Activated T-cell treated with anti-CD3 and anti-CD28 coated beads, Interleukin-2, amount 50 U/mL, for 24 hours (primary cell): Measurements from ENCODE around the gene RSPH9.
"Not testable (repeated sequence)": the region's sequence is repeated elsewhere in the genome, so short reads cannot be mapped to it uniquely, and the experiment has no call there.

Experiments used
- DNase-seq: peaks from one replicate; pipeline ENCODE4 v3.0.0-alpha.2; 2020
- H3K27ac Mint-ChIP-seq: 2 replicates; pipeline ENCODE4 v1.8.0; 2020; ENCODE audit warnings: mild to moderate bottlenecking, mixed read lengths
- H3K27me3 Mint-ChIP-seq: 2 replicates; pipeline ENCODE4 v1.8.0; 2020; ENCODE audit warnings: mixed read lengths
- H3K36me3 Mint-ChIP-seq: 2 replicates; pipeline ENCODE4 v1.8.0; 2020; ENCODE audit warnings: low read depth, mixed read lengths
- H3K4me1 Mint-ChIP-seq: 2 replicates; pipeline ENCODE4 v1.8.0; 2020; ENCODE audit warnings: low read depth, mixed read lengths
- H3K4me3 Mint-ChIP-seq: 2 replicates; pipeline ENCODE4 v1.8.0; 2020; ENCODE audit warnings: mild to moderate bottlenecking, moderate library complexity, mixed read lengths
- H3K9me3 Mint-ChIP-seq: 2 replicates; pipeline ENCODE4 v1.8.0; 2020; ENCODE audit warnings: mixed read lengths

RSPH9 gene

GRCh38 chr6:43623880-43624785 is 20.7 kb upstream of the RSPH9 start:
- Mint-ChIP-seq H3K27ac (peak overlapping the region; percentile 59), H3K4me1 (peaks cover 21% of the 10 kb centered on the region), H3K36me3 (peaks cover 82% of the 10 kb centered on the region), H3K4me3 (no peak overlapping the region), H3K27me3 (no peaks in the 10 kb centered on the region), H3K9me3 (no peaks in the 10 kb centered on the region)
- peak; percentile 24 for DNase-seq

- Mint-ChIP-seq H3K27ac (no peak overlapping the region), H3K36me3 (peaks cover 80% of the 10 kb centered on the region), H3K4me3 (no peak overlapping the region), H3K27me3 (no peaks in the 10 kb centered on the region), H3K9me3 (no peaks in the 10 kb centered on the region), H3K4me1 (peaks cover 23% of the 10 kb centered on the region)
- no peak for DNase-seq
These were observed 20.0 kb upstream of the RSPH9 start for GRCh38 chr6:43624786-43625288.

GRCh38 chr6:43625393-43625992 is 19.3 kb upstream of the RSPH9 start:
- Mint-ChIP-seq H3K4me1 (peaks cover 29% of the 10 kb centered on the region), H3K9me3 (no peaks in the 10 kb centered on the region), H3K4me3 (no peak overlapping the region), H3K36me3 (peaks cover 75% of the 10 kb centered on the region), H3K27me3 (no peaks in the 10 kb centered on the region), H3K27ac (peak overlapping the region; percentile 86)
- DNase-seq = peak; percentile 22

- H3K4me3 Mint-ChIP-seq = peak overlapping the region; percentile 97
- H3K36me3 Mint-ChIP-seq = peaks cover 58% of the 10 kb centered on the region
- H3K4me1 Mint-ChIP-seq = peaks cover 31% of the 10 kb centered on the region
- no peaks in the 10 kb centered on the region for H3K27me3 Mint-ChIP-seq
- no peaks in the 10 kb centered on the region for H3K9me3 Mint-ChIP-seq
- peak; percentile 18 for DNase-seq
- H3K27ac Mint-ChIP-seq = peak overlapping the region; percentile 86
These were observed 17.6 kb upstream of the RSPH9 start for GRCh38 chr6:43627008-43627825.

- Mint-ChIP-seq H3K9me3 (no peaks in the 10 kb centered on the region), H3K4me1 (peaks cover 31% of the 10 kb centered on the region), H3K27ac (peak overlapping the region; percentile 100), H3K4me3 (peak overlapping the region; percentile 97), H3K36me3 (peaks cover 45% of the 10 kb centered on the region), H3K27me3 (no peaks in the 10 kb centered on the region)
- peak; percentile 70 for DNase-seq
These were observed 16.3 kb upstream of the RSPH9 start for GRCh38 chr6:43628393-43629103.

- peak within 1 kb of the TSS; percentile 97 for H3K4me3 Mint-ChIP-seq
- H3K36me3 Mint-ChIP-seq = peaks cover 39% of the 10 kb centered on the region
- H3K27ac Mint-ChIP-seq = peak within 1 kb of the TSS; percentile 100
- H3K9me3 Mint-ChIP-seq = no peaks in the 10 kb centered on the region
- peaks cover 31% of the 10 kb centered on the region for H3K4me1 Mint-ChIP-seq
- DNase-seq = peak; percentile 96
- no peaks in the 10 kb centered on the region for H3K27me3 Mint-ChIP-seq
These were observed 15.7 kb upstream of the RSPH9 start, which contains the start of gene GTPBP2 for GRCh38 chr6:43629104-43629504. GTPBP2 (minus strand) TSS chr6:43629264; CDS start chr6:43629162, 102 bp downstream.

- peak overlapping the region; percentile 97 for H3K4me3 Mint-ChIP-seq
- H3K27ac Mint-ChIP-seq = peak overlapping the region; percentile 100
- peaks cover 35% of the 10 kb centered on the region for H3K36me3 Mint-ChIP-seq
- no peaks in the 10 kb centered on the region for H3K27me3 Mint-ChIP-seq
- H3K4me1 Mint-ChIP-seq = peaks cover 32% of the 10 kb centered on the region
- H3K9me3 Mint-ChIP-seq = no peaks in the 10 kb centered on the region
- peak; percentile 90 for DNase-seq
These were observed 15.1 kb upstream of the RSPH9 start for GRCh38 chr6:43629505-43630300.

GRCh38 chr6:43630980-43631619 is 13.7 kb upstream of the RSPH9 start:
- peak overlapping the region; percentile 59 for H3K27ac Mint-ChIP-seq
- H3K4me3 Mint-ChIP-seq = peak overlapping the region; percentile 43
- H3K9me3 Mint-ChIP-seq = no peaks in the 10 kb centered on the region
- no peak for DNase-seq
- H3K27me3 Mint-ChIP-seq = no peaks in the 10 kb centered on the region
- H3K36me3 Mint-ChIP-seq = peaks cover 27% of the 10 kb centered on the region
- peaks cover 41% of the 10 kb centered on the region for H3K4me1 Mint-ChIP-seq

GRCh38 chr6:43633002-43633401 is 11.8 kb upstream of the RSPH9 start:
- H3K9me3 Mint-ChIP-seq, H3K27me3 Mint-ChIP-seq, H3K4me3 Mint-ChIP-seq, H3K27ac Mint-ChIP-seq, DNase-seq: not testable (repeated sequence)
- peaks cover 41% of the 10 kb centered on the region for H3K4me1 Mint-ChIP-seq
- peaks cover 31% of the 10 kb centered on the region for H3K36me3 Mint-ChIP-seq

GRCh38 chr6:43634702-43635303 is 10.0 kb upstream of the RSPH9 start:
- H3K27me3 Mint-ChIP-seq = no peaks in the 10 kb centered on the region
- H3K36me3 Mint-ChIP-seq = peaks cover 38% of the 10 kb centered on the region
- peaks cover 46% of the 10 kb centered on the region for H3K4me1 Mint-ChIP-seq
- H3K9me3 Mint-ChIP-seq = no peaks in the 10 kb centered on the region
- no peak for DNase-seq
- H3K4me3 Mint-ChIP-seq = peak overlapping the region; percentile 93
- H3K27ac Mint-ChIP-seq = peak overlapping the region; percentile 94

GRCh38 chr6:43635387-43636307 is 9.2 kb upstream of the RSPH9 start, which contains the start of gene MAD2L1BP:
MAD2L1BP (plus strand) TSS chr6:43635840; CDS start chr6:43635876, 36 bp downstream.
- H3K4me3 Mint-ChIP-seq = peak within 1 kb of the TSS; percentile 93
- H3K9me3 Mint-ChIP-seq = no peaks in the 10 kb centered on the region
- H3K27me3 Mint-ChIP-seq = no peaks in the 10 kb centered on the region
- H3K4me1 Mint-ChIP-seq = peaks cover 48% of the 10 kb centered on the region
- peak within 1 kb of the TSS; percentile 94 for H3K27ac Mint-ChIP-seq
- peaks cover 46% of the 10 kb centered on the region for H3K36me3 Mint-ChIP-seq
- DNase-seq = peak; percentile 91

- peak; percentile 36 for DNase-seq
- Mint-ChIP-seq H3K4me3 (peak overlapping the region; percentile 93), H3K4me1 (peaks cover 48% of the 10 kb centered on the region), H3K36me3 (peaks cover 52% of the 10 kb centered on the region), H3K27me3 (no peaks in the 10 kb centered on the region), H3K27ac (peak overlapping the region; percentile 94), H3K9me3 (no peaks in the 10 kb centered on the region)
These were observed 8.6 kb upstream of the RSPH9 start for GRCh38 chr6:43636308-43636659.
